Hepatocyte (in vitro differentiated cells): ENCODE data around the gene PCCA.

Source experiments
- EZH2 ChIP-seq: fragments of 200-600 bp; sonication (generic); IDR thresholded peaks from 2 replicates; pipeline ENCODE4 v1.6.1; 2016; ENCODE audit warnings: antibody characterized with exemption, mild to moderate bottlenecking, borderline replicate concordance
- TF ChIP-seq, protein P1 (sequence below): fragments of 200-600 bp; sonication (generic); IDR thresholded peaks from 2 replicates; pipeline ENCODE4 v1.5.1; 2016; ENCODE audit warnings: antibody characterized with exemption, mild to moderate bottlenecking; ENCODE audit not compliant: poor library complexity

DNA sequence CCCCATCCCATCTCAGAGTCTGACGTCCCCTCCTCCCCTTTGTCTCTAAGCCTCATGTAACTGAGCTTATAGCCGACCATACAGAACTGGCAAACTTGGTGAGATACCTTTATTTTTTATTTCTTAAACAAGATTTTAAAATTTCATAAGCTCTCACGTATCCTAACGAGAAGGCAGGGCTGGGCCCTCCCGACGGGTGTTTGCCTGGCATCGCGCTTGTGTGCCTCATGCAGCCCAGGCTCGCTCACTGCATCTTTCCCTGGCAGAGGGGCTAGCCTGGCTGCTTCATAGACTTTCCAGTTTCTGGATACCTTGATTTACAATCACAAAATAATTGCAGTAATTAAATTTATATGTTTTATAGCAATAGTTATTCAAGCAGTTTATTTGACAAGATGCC, 430.7 kb downstream of the PCCA start:
- TF ChIP-seq, protein P1, sequence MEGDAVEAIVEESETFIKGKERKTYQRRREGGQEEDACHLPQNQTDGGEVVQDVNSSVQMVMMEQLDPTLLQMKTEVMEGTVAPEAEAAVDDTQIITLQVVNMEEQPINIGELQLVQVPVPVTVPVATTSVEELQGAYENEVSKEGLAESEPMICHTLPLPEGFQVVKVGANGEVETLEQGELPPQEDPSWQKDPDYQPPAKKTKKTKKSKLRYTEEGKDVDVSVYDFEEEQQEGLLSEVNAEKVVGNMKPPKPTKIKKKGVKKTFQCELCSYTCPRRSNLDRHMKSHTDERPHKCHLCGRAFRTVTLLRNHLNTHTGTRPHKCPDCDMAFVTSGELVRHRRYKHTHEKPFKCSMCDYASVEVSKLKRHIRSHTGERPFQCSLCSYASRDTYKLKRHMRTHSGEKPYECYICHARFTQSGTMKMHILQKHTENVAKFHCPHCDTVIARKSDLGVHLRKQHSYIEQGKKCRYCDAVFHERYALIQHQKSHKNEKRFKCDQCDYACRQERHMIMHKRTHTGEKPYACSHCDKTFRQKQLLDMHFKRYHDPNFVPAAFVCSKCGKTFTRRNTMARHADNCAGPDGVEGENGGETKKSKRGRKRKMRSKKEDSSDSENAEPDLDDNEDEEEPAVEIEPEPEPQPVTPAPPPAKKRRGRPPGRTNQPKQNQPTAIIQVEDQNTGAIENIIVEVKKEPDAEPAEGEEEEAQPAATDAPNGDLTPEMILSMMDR, result no peak
- no peak for TF ChIP-seq EZH2
